Stimulated activated CD4-positive, alpha-beta T cell treated with anti-CD3 and anti-CD28 coated beads, Interleukin-4, amount 100 ng/mL, for 48 hours (primary cell): ENCODE measurements around the gene DHX29.

Source experiments
- DNase-seq, 2 donors: peaks; one replicate each; pipeline ENCODE4 v3.0.0-alpha.2; 2020; ENCODE audit warnings: low read depth in 2 of 2

The DHX29 gene

GRCh38 chr5:55232985-55233928 is 74.2 kb downstream of the DHX29 start, which contains the start of gene CCNO:
TSS of gene CCNO (minus strand) at chr5:55233608. CDS start at chr5:55233523, 85 bp downstream.
- DNase-seq = peak; percentile 43 to 45

- no peak for DNase-seq
Measured at GRCh38 chr5:55232271-55232984, 75.1 kb downstream of the DHX29 start.

GRCh38 chr5:55231919-55232270 is 75.6 kb downstream of the DHX29 start:
- DNase-seq = no peak

- no peak for DNase-seq
Measured at GRCh38 chr5:55231029-55231918, 76.2 kb downstream of the DHX29 start.

- DNase-seq = no peak
Measured at GRCh38 chr5:55230086-55230629, 77.3 kb downstream of the DHX29 start.

GRCh38 chr5:55227664-55228430 is 79.6 kb downstream of the DHX29 start:
- no peak for DNase-seq

GRCh38 chr5:55226934-55227663 is 80.4 kb downstream of the DHX29 start, which contains the start of gene MCIDAS:
TSS of gene MCIDAS (minus strand) at chr5:55227315. CDS start at chr5:55227138, 177 bp downstream.
- peak; percentile 51 to 56 for DNase-seq

- peak; percentile 66 to 70 for DNase-seq
Measured at GRCh38 chr5:55226027-55226933, 81.2 kb downstream of the DHX29 start.

- DNase-seq = no peak
Measured at GRCh38 chr5:55225346-55225745, 82.1 kb downstream of the DHX29 start.

GRCh38 chr5:55223812-55224240 is 83.7 kb downstream of the DHX29 start:
- no peak for DNase-seq

GRCh38 chr5:55222985-55223811 is 84.3 kb downstream of the DHX29 start:
- no peak for DNase-seq

- no peak for DNase-seq
Measured at GRCh38 chr5:55222092-55222984, 85.2 kb downstream of the DHX29 start.

GRCh38 chr5:55220433-55221185 is 86.9 kb downstream of the DHX29 start:
- no peak for DNase-seq

- no peak for DNase-seq
Measured at GRCh38 chr5:55219770-55220169, 87.7 kb downstream of the DHX29 start.

GRCh38 chr5:55218967-55219366 is 88.5 kb downstream of the DHX29 start:
- no peak for DNase-seq
